GM21737 (cell line): Measurements from ENCODE around the gene UPK1B.
"Not testable (repeated sequence)": the region's sequence is repeated elsewhere in the genome, so short reads cannot be mapped to it uniquely, and the experiment has no call there.

Experiments
- ATAC-seq: cut with Tn5 transposase; IDR thresholded peaks from one replicate; pipeline ENCODE4 v1.9.1; 2021; ENCODE audit warnings: mild to moderate bottlenecking, moderate library complexity; ENCODE audit not compliant: unreplicated experiment

UPK1B gene

DNA sequence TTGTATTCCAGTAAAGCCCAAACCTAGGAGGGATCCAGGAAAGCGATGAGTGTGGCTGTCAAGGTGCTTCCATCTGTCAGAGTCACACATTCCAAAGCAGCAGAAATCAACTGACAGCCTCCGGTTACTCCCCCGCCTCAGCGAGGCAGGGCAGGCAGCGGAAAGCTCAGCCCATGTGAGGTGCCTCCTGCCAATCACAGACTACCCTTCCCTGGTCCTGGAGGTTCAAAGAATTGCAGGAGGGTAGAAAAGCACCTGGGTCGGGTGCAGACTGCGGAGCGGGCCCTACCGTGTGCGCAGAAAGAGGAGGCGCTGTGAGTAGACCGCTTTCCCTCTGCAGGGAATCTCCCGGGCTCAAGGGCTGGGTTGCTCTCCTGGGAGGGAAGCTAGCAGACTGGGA, at the start of gene UPK1B:
Gene UPK1B (plus strand): TSS at position 274 of the 400 bp plus-strand sequence. CDS start 13,144 bp downstream, outside the sequence.
- no peak for ATAC-seq

GRCh38 chr3:119125342-119125741, 48.1 kb upstream of the UPK1B start:
- ATAC-seq: no peak

- no peak for ATAC-seq
Observed at GRCh38 chr3:119125742-119126504, 47.5 kb upstream of the UPK1B start.

GRCh38 chr3:119130291-119130690, 43.1 kb upstream of the UPK1B start:
- not testable (repeated sequence) for ATAC-seq

GRCh38 chr3:119132291-119132690, 41.1 kb upstream of the UPK1B start:
- not testable (repeated sequence) for ATAC-seq

DNA sequence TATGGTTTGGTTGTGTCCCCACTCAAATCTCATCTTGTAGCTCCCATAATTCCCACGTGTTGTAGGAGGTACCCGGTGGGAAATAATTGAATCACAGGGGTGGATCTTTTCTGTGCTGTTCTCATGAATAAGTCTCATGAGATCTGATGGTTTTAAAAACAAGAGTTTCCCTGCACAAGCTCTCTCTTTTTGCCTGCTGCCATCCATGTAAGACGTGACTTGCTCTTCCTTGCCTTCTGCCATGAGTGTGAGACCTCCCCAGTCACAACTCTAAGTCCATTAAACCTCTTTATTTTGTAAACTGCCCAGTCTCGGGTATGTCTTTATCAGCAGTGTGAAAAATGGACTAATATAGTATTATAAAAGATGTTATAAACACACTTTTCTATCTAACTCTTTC, 34.0 kb upstream of the UPK1B start:
- not testable (repeated sequence) for ATAC-seq

GRCh38 chr3:119140466-119140865, 32.9 kb upstream of the UPK1B start:
- ATAC-seq: no peak

GRCh38 chr3:119145128-119145499, 28.3 kb upstream of the UPK1B start:
- ATAC-seq: no peak

DNA sequence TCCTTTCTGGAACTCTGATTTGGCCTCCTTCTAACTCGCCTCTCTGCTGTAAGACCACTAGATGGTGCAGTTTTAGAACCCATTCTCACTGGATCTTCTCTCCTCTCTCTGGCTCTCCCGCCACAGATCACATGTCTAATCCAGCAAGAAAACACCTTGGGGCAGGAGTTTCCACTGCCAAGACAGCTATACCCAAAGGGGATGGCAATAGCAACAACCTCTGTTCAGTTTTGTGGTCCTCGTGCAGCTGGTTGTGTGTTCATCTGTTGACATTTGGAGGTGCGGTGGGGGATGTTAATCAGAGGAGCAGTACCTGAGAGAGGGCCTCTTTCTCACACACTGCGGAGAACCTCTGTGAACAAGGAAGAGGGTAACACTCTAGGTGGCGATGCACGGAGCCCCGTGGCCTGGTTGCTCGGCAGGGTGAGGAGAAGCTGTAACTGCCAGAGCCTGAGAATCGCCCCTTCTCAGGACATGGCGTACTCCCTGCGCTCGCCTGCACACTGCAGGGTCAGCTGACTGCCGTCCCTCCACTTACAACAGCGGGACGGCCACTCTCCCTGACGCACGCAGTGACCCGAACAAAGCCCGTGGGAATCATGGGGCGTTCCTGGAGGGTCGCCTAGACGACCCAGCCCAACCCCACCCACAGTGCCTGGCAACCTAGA, 27.8 kb upstream of the UPK1B start, which contains the start of gene TEX55:
Gene TEX55 (plus strand): TSS at position 666 of the 668 bp plus-strand sequence. CDS start 25 bp downstream, outside the sequence.
- ATAC-seq: no peak

DNA sequence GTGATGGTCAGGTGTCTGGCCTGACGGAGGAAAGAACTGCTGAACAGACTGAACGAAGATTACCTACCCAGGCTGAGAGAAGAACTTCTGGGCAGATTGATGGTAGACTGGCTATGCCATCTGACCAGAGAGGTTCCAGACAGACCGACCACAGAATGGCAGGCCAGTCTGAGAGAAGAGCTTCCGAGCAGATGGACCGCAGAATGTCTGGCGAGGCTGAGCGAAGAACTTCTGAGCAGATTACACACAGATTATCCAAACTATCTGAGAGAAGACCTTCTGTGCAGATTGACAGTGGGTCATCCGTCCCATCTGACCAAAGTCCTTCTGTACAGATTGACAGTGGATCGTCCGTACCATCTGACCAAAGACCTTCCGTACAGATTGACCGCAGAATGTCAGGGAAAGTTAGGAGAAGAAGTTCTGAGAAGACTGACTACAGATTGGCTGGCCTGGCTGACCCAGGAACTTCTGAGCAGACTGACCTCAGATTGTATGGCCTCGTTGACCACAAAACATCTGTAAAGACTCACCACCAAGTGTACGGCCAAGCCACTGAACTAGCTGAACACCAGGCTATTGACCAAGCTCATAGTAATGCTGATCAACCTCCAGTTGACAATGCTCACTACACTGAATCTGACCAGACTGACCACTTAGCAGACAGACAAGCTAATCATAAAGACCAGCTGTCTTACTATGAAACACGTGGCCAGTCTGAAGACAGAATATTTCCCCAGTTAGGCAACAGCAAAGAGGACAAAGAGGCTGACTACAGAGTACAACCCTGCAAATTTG, 26.6 kb upstream of the UPK1B start:
- ATAC-seq: no peak

DNA sequence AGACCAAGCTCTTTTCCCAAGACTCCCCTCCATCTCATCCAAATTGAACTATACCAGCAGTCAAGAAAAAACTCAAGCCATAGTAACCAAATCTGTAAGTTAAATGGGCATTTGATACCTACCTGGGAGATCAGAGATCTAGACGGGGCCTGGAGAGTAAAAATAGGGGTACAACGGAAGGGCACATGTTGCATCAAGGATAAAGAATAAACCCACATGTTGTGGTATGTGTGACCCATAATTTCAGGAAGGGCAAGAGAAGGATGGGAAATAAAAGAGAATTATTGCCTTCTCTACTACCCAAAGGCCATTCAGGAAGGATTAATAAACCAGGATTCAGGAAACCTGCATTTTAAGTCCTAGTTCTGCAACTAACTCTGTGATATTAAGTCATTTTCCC, 25.9 kb upstream of the UPK1B start:
- ATAC-seq: no peak

DNA sequence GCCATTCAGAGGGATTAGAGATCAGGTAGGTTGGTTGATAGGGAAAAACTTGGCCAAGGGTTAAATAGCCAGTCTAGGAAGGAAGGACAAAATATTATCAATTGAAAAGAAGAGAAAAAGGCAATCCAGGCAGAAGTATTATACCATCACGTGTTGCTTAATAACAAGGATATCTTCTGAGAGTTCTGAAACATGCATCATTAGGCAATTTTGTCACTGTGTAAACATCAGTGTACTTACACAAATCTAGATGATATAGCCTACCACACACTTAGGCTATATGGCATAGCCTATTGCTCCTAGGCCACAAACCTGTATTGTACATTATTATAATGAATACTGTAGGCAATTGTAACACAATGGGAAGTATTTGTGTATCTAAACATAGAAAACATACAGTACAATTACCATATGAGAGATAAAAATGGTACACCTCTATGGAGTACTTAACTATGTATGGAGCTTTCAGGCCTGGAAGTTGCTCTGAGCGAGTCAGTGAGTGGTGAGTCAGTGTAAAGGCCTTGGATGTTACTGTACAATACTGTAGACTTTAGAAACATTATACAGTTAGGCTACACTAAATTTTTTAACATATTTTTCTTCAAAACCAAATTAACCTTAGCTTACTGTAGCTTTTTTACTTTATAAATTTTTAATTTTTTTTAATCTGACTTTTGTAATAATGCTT, 24.8 kb upstream of the UPK1B start:
- no peak for ATAC-seq

GRCh38 chr3:119149484-119149883, 23.9 kb upstream of the UPK1B start:
- ATAC-seq: no peak

DNA sequence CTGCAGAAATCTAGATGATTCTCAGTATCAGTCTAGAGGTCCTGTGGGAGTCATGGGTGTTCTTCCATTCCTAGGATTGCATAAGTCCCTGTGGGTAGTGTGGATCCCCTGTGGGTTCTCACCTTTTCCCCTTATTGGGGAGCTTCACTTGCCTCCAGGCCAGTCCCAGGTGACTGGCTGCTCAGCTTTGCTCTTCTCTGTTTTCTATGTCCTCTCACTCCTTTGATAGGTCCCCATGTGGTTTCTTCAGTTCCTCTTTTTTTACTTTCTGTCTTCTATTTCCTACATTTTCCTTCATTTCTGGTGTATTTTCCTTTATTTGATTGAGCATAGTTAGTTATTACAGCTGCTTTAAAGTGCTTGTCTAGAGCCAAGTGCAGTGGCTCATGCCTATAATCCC, 16.5 kb upstream of the UPK1B start:
- no peak for ATAC-seq

DNA sequence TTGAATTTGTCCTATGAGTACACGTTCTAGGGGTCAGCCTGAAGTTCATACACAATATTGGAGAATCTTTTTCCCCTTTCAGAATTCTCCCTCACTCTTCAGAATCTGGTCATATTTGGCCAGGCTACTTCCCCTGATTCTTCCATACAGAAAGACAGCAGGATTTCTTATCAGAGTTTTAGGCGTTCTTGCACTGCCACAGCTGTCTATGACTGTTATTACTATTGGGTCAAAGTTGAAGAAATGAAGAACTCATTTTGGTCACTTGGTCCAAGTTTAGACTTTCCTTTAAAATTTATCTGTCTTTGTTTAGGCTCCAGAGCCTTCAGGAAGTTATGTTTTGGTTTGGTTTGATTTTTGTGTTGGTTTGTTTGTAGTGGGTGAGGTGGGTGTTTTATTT, 15.4 kb upstream of the UPK1B start:
- no peak for ATAC-seq

GRCh38 chr3:119160361-119160760, 13.0 kb upstream of the UPK1B start:
- ATAC-seq: no peak

DNA sequence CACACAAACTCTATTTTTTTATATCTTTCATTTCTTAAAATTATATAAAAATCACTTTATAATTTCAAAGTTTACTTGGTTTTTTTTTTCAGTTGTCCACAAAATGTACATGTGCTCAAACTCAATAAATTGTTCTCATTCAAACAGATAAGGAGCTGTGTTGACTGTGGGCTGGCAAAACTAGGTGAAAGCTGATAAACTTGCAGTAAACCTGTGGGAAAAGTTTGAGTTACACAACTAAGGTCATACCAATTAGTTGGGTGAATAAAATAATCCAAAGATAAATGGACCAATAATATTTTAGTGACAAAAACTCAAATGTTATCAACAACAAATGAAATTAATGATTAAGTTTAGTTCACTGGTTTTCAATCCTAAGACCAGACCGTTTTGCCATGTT, 12.6 kb upstream of the UPK1B start:
- no peak for ATAC-seq

- ATAC-seq: no peak
Observed at GRCh38 chr3:119161240-119161639, 12.2 kb upstream of the UPK1B start.

DNA sequence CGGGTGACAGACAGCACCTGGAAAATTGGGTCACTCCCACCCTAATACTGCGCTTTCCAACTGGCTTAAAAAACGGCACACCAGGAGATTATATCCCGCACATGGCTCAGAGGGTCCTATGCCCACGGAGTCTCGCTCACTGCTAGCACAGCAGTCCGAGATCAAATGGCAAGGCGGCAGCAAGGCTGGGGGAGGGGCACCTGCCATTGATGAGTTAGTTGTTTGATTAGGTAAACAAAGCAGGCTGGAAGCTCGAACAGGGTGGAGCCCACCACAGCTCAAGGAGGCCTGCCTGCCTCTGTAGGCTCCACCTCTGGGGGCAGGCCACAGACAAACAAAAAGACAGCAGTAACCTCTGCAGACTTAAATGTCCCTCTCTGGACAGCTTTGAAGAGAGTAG, 8.7 kb upstream of the UPK1B start:
- not testable (repeated sequence) for ATAC-seq

DNA sequence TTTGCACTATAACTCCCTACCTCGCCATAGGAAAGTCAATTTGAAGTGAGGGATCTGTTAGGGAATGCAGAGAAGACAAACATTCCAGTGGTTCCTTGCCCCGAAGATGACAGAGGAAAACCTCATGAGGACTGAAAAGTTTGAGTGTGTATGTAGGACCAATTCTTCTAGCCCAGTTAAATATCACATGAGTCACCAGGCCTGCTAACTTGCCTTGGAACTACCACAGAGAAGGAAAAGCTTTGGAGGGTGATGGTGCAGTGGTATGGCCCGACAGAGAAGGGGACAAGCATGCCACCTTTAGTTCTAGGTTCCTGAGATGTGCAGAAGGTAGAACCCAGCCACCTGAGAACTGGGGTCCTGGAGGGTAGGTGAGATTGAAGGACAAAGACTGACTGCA, 2.6 kb upstream of the UPK1B start:
- no peak for ATAC-seq
